HG03469 (cell line): ENCODE results near the gene BICC1.
"Not testable (repeated sequence)": the region's sequence is repeated elsewhere in the genome, so short reads cannot be mapped to it uniquely, and the experiment has no call there.

Experiments
- ATAC-seq: cut with Tn5 transposase; IDR thresholded peaks from one replicate; pipeline ENCODE4 v1.9.1; 2021; ENCODE audit warnings: mild to moderate bottlenecking, moderate library complexity, moderate number of reproducible peaks; ENCODE audit not compliant: unreplicated experiment

BICC1 gene

DNA sequence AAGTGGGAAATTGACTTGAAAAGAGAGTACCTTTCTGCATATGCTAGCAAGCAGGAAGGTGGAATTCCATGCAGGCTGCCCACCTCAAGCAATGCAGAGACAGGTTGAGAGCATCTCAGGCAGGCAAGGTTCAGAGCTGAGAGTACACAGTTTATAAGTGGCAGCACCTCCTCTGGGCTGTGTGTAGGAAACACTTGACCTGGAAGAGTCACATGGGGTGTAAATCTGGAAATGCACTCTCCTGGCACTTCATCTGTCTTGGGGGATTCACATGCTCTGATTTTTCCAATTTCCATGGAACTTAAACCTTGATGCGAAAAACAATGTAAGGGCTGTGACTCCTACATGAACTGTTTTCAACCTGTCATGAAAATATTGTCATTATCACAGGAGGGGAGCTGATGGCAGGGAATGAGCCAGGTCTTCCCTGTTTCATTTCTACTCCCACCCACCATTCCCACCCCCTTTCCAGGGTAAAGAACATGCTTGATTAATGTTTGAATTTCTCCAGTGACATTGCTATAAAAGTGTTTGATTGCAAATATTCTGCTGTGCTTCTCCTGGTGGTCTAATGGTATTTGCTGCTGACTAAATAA, 328.3 kb downstream of the BICC1 start:
- no peak for ATAC-seq

DNA sequence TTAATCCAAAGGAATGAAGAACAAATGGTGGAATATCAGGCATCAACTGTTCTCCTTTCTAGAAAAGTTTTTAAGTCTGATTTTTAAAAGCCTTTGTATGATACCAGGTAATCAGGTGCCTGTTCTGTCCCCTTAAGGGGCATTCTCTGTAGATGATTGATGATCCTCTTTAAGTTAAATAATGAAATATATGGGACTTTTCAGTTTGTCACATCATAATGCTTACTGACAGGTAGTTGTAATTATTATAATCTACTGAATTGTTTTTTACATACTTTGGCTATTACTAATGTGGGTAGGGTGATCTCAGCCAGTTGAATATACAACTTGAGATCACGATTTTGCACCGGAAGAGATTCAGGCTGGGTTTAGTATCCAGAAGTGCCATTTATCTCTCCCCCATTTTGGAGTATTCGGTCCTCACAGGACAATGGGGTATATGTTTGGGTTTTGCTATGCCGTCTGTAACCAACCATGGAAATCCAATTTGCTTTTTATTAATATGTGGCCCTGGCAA, 330.2 kb downstream of the BICC1 start:
- ATAC-seq: no peak

DNA sequence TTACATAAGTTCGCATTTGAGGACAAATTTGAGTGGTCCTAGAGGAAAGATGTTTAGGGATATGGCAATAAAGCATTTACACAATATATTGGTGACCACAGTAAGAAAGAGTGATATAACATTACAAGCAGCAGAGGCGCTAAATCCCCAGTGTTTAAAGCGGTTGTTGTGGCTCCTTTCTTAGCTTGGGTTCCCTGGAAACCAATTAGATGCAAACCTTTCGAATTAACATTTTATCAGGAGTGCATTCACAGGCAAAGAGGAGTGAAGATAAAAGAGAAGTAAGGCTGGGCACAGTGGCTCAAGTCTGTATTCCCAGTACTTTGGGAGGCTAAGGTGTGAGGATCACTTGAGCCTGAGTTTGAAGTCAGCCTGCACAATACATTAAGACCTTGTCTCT, 331.1 kb downstream of the BICC1 start:
- ATAC-seq: no peak

DNA sequence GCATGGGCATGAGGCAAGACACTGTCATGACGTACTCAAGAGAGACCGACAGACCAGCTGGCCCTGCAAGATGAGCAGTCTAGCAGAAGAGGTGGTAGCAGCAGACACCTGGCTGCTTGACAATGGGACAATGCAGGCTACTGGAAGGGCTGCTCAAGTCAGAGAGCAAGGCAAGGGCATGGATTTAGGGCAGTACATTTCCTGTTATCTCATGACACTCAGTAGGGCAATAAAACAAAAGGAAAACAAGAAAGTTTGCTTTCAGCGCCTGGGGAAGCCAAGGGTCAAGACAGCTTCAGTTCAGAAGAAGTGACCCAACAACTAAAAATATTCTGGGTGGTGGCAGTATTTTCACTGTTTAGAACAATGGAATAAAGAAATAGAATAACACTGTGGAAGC, 332.0 kb downstream of the BICC1 start:
- no peak for ATAC-seq

DNA sequence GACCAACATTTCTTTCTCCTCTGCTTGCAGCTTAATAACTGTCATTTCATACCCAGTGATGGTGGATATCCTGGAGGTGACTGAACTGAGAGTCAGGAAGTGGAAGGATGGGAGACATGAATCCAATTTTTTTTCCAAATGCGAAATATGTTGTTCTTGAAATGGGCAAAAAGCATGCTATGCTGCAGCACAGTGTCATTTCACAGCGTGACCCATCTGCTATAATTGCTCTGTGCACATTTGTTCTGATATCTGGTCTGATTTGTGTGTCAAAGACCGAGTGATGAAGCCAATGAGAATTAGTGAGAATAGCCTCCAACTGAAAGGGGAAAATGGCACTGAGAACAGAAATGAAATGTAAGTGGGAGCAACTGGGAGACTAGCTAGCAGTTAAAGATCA, 334.2 kb downstream of the BICC1 start:
- no peak for ATAC-seq

DNA sequence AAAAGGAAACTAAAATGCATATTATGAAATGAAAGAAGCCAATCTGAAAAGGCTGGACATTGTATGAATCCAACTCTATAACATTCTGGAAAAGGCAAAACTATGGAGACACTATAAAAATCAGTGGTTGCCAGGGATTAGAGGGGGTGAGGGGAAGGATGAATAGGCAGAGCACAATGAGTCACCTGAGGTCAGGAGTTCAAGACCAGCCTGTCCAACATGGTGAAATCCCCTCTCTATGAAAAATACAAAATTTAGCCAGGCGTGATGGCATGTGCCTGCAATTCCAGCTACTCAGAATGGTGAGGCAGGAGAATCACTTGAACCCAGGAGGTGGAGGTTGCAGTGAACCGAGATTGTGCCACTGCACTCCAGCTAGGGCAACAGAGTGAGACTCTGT, 338.9 kb downstream of the BICC1 start:
- no peak for ATAC-seq

DNA sequence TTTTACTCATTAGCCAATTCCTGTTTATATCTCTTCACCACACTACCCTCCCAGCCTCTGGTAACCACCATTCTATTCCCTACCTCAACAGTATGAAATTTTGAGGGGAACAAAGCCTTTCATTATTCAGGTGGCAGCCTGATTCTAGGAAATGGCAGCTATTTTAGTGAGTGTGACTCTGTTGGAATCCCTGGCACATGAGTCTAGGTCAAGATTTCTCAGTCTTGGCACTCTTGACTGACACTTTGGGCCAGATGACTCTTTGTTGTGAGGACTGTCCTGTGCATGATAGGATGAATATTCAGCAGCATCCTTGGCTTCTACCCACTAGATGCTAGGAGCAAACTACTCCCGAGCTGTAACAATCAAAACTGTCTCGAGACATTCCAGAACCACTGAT, 341.0 kb downstream of the BICC1 start:
- ATAC-seq: no peak

DNA sequence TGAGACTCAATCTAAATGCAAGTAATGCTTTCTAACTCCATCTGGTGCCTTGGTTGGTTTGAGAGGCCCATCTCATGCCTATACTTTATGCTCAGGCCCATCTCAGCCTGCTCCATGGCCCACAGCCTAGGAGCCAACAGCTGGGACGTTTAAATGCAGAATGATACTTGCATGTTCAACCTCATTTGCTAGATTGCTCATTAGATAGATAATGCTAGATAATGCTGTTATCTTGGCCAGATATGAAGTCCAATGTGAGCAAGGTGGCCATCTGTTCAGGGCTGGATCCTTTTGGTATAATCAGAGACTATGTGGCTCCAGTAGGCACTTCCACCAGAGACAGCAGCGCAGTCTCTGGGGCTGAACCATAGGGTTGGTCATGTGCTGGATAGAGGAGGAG, 342.1 kb downstream of the BICC1 start:
- no peak for ATAC-seq

DNA sequence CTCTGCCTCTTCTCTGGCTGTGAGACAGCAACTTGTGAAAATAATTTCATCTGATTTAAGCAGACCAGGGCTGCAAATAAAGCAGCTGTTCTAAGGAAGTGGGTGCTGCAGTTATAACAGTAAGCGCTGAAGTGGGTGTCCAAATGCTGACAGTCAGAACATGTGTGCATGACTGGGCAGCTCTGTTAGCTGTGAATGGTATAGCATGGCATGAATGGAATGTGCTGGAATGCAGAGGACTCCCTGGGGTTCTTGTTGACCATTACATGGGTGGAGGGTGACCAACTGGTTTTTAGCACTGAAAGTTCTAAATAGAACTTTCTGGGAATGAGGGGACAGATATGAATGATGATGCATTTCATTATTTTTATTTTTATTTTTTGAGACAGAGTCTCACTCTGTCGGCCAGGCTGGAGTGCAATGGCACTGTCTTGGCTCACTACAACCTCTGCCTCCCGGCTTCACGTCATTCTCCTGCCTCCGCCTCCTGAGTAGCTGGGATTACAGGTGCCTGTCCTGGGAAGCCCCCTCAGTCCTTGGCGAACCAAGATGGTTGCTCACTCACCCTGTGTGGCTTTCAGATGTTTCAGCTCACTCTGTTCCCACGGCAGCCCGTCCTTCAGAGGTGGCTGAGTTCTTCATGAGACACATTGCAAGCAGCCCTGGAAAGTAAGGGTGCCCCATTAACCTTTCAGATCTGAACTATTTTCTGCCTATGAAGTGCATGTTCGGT, 344.0 kb downstream of the BICC1 start:
- no peak for ATAC-seq

DNA sequence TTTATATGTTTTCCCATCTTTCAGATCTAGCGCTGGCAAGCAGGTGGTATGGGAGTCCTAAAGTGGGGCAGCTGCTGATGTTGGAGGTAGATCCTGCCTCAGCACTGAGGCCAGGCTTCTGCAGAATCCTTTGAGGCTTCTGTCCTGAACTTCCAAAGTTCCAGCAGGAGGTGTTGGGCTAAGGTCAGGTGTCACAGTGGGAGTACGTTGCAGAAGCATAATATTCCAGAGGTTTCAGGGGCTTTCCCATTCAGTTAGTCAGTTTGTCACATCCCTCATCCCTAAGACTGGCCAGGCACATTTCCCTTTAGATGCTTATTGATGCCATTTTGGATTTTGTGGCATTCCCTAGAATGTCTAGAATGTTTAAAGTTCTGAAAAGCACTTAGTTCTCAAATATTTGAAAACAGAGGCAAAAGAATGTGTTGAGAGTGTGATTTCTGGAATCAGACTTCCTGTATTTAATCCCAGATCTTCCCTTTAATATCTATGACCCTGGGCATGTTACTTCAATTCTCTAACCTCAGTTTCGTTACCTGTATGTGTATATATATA, 344.7 kb downstream of the BICC1 start:
- no peak for ATAC-seq

DNA sequence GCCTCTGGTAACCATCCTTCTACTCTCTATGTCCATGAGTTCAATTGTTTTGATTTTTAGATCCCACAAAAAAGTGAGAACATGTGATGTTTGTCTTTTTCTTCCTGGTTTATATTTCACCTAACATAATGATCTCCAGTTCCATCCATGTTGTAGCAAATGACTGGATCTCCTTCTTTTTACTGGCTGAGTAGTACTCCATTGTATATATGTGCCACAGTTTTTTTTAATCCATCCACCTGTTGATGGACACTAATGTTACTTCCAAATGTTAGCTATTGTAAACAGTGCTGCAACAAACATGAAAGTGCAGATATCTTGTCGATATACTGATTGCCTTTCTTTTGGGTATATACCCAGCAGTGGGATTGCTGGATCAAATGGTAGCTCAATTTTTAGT, 345.5 kb downstream of the BICC1 start:
- ATAC-seq: not testable (repeated sequence)

DNA sequence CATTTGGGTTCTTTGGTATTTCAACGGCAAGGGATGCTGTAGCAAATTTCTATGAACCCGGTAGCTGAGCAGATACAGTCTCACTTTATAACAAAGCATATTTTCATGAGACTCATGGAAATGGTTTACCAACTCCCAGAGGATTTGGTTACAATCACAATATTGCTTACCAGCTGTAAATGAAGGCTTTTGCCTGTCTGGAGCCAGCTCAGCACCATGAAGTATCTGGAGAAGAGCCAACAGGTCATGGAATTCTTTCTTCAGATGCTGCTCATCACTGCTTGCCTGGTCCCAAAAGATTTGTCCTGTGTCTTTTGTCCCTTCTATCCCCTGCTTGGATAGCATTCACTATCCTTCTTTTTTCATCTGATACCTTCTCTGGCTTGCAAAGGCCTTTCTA, 346.9 kb downstream of the BICC1 start:
- ATAC-seq: no peak

DNA sequence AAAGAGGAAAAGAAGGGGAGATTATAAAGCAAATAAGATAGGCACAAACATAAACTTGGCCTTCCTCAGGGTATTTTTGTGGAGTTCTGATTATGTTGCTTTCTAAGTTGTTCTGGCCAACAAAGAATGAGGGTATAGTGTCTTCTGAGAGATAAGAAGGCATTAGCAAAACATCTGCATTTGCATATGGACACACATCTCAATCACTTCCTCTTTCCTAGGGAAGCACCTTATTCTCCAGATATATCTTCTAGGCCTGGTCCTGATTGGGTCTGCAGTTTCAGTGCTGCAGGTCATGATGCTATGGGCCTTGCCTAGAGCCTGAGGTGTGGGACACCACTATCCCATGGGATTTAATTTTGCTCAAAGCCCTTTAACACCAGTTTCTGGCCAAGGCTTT, 355.0 kb downstream of the BICC1 start:
- ATAC-seq: no peak

DNA sequence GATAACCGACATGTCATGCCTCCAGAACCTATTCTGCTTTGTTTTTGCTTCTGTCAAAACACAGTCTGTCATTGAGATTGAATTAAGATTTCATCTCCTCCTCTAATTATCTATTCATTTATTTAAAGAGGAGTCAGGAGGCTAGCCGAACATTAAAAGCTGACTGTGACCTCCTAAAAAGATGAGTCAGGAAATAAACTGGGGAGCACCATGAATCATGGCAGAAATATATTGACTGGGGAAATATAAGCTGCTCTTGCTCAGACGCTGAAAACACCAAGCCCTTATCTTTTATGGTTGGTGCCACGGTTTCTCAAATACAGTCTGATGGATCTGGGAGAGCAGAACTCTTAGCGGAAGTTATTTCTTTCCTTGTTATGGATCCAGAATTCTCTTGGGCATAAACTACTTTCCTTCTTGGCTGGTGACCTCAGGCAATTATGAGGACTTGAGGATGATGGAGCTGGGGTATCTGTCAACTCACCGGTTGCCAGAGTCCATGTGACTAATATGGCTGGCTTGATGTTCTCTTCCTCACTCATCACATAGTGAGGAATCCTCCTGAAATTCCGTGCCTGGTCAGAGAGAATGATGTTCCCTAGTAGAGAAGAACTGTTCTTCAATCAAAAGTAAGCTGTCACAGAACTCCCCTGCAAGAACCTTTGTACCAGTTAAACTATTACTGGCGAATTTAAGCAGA, 356.2 kb downstream of the BICC1 start:
- ATAC-seq: no peak

DNA sequence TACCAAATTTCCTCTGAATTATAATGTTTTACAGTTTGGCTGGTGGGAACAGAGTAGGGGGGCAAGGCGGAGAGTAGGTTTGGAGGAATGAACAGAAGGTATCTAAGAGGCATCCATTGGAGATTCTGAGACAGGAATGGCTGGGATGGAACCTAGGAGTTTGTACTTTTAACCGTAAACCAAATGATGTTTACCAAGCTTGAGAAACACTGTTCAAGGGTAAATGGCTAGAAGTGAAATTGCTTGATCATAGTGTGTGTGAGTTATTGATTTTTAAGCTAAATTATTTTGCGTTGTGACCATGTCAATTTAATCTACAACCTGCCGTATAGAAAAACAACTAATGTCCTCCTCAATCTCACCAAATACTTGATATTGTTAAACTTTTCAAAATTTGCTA, 357.4 kb downstream of the BICC1 start:
- no peak for ATAC-seq

DNA sequence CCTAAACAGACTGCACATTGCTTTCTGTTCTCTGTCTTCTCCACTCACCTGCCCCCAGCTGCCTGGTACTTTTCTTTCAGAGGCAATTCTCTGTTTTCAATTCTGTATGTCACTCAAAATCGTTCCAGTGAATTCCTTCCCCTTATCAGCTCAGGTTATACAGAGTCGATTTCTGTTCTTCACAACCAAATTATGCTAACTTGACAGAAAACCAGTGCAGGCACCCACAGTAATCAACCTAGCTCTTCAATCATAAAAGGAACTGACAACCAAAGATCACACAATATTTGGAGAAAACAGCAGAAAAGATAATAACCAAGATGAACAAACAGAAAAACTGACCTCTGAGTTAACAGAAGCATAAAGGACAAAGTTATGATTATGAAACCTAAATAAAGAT, 360.5 kb downstream of the BICC1 start:
- ATAC-seq: no peak
